Stimulated activated CD4-positive, alpha-beta T cell treated with anti-CD3 and anti-CD28 coated beads, Interleukin-12 subunit alpha, Interleukin-12 subunit beta, amount 100 ng/mL, for 4 hours (primary cell): Measurements from ENCODE around the gene CRYBG2.
A peak's percentile ranks its signal among the peaks of the same experiment; 100 is the strongest.
"Not testable (repeated sequence)": the region's sequence is repeated elsewhere in the genome, so short reads cannot be mapped to it uniquely, and the experiment has no call there.

Experiments used
- DNase-seq: peaks from one replicate; pipeline ENCODE4 v3.0.0-alpha.2; 2020

Gene CRYBG2

GRCh38 chr1:26292735-26293134, 61.2 kb downstream of the CRYBG2 start:
- DNase-seq, result not testable (repeated sequence)

DNA sequence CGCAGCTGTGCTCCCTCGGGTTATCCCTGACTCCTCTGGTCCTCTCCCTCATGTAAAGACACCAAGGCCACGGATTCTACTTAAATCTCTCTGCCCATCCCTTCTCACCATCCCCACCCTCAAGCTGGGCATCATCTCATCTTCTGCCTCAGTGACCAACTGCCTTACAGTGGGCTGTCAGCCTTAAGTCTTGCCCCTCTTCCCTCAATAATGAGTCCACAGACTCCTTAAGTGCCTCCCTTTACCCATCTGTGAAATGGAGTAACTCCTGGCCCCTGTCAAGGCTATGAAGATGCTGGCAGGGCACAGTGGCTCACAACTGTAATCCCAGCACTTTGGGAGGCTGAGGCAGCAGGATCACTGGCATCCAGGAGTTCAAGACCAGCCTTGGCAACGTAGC, 62.0 kb downstream of the CRYBG2 start:
- DNase-seq, result no peak

- DNase-seq, result no peak
Measured at GRCh38 chr1:26291433-26291832, 62.5 kb downstream of the CRYBG2 start.

DNA sequence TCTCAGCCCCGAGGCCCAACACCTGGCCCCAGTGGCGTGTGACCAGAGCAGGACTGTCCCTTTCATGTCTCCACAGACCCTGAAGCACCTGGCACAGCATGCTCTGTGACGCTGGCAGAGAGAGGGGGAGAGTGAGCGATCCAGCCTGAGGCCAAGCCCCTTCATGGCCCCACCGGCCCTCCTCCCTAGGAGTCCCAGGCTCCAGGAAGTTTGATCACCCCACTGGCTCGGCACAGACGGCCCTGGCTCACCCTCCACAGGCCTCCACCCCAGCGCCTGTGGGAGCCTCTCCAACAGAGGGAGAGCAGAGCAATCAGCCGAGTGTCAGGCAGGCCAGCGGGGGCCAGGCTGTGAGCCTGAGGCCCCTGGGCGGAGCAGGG, 63.1 kb downstream of the CRYBG2 start:
- DNase-seq, result no peak

DNA sequence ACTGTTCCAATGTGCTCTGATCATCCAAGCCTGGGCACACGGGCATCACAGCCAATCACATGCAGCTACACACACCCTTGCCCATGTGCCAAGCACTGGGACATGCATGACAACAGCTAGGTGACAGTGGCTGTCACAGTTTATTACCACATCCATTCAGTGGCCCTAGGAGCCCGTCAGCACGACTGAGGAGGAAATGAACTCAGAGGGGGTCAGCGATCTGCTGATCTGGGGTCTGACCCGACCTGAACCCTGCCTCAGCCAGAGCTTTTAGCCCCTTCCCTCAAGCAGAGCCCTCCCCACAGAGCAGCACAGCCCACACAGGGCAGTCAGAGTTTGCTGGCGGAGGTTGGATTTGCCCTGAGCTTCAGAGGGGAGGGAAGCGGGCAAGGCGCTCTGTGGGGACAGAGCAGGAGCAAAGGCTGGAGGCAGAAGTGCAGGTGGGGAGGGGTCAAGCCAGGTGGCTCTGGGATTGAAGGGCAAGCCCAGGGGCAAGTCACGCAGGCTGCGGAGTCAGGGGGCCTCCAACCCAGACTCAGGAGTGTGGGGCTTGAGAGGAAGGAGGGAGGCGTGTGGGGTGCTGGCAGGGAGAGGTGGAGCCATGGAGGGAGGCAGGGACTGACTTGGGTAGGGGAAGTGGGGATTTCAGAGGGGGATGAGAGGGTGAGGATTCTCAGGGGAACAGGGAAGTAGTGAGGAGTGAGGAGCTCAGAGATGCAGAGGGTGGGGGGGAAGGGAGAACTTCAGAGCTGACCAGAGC, 63.6 kb downstream of the CRYBG2 start:
- no peak for DNase-seq

DNA sequence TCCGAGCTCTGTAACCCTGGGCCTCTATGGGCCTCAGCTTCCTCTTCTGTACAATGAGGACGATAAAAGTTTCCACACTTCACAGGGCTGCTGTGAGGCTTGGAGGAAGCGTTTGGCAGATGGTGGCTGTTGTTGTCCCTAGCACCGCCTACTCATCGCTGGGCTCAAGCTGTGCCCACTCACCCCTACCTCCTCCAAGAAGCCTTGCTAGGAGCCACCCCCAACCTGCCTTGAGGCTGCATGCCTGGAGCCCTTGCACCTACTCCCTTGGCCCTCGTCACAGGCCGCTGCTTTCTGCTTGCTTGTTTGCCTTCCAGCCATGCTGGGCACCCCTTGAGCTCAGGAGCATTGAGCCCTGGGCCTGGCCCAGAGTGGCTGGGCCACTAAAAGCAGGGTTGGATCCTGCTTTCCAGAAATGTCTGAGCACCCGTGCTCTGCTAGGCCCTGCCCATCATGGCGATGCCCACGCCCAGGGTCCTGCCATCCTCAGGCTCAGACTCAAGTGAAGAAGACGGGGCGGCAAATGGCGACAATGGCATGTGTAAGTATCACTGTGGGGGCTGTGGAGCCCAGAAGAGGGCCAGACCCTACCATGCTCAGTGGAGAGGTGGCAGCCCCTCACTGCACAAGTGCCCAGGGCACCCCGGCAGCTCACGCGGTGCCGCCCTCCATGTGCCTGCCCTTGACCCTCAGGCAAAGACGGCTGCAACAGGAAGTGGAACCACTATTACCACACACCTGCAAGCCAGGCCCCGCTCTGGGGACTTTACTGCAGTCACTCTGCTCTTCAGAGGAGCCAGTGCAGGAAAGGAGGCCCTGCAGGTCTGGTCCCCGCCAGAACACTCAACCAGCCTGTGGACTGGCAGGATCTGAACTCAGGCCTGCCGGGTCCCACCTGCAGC, 64.5 kb downstream of the CRYBG2 start:
- DNase-seq, result no peak

- DNase-seq, result peak; percentile 61
Measured at GRCh38 chr1:26288311-26288941, 65.5 kb downstream of the CRYBG2 start.

- no peak for DNase-seq
Measured at GRCh38 chr1:26287811-26288210, 66.1 kb downstream of the CRYBG2 start.

DNA sequence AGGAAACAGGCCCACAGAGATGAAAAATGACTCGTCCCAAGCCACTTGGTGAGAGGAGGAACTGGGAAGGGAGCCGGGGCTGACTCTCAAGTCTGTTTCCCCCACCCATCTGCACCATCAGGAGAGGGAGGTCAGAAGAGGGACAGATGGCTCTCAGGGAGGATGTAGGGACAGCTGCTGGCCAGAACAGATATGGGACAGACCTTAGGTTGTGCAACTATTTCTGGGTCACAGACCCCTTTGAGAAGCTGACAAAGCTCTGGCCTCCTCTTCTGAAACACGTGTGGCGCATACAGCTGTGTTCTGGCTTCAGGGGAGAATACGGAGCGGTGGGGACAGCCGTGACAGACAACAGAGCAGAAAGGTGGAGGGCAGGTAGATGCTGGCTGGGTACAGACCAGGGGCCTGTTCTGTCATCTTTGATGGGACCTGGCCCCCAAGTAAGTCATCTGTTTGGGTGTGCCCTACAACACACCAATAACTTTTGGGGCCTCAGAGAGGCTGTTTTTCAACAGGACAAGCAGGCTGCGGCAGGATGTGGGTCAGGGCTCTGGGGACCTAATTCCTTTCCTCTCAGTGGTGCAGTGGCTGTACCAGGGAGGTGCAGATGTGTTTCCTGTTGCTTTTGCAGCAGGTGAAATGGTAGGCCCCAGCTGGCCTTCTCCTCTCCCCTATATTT, 66.8 kb downstream of the CRYBG2 start:
- no peak for DNase-seq

DNA sequence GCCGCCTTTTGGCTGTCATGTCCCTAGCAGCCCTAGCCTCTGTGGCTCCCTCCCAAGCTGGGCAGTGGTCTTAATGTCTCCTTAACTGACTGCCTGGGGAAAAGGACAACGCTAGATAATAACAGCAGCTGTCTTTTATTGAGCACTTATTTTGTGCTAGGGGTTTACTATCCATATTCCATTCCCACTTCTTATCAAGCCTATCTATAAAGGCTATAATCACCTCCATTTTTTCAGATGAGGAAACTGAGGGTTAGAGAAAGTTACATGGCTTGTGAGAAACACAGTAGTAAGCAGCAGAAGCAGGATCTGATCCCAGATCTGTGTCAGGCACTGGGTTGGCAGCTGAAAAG, 67.9 kb downstream of the CRYBG2 start:
- no peak for DNase-seq

- DNase-seq, result no peak
Measured at GRCh38 chr1:26285366-26286063, 68.4 kb downstream of the CRYBG2 start.

DNA sequence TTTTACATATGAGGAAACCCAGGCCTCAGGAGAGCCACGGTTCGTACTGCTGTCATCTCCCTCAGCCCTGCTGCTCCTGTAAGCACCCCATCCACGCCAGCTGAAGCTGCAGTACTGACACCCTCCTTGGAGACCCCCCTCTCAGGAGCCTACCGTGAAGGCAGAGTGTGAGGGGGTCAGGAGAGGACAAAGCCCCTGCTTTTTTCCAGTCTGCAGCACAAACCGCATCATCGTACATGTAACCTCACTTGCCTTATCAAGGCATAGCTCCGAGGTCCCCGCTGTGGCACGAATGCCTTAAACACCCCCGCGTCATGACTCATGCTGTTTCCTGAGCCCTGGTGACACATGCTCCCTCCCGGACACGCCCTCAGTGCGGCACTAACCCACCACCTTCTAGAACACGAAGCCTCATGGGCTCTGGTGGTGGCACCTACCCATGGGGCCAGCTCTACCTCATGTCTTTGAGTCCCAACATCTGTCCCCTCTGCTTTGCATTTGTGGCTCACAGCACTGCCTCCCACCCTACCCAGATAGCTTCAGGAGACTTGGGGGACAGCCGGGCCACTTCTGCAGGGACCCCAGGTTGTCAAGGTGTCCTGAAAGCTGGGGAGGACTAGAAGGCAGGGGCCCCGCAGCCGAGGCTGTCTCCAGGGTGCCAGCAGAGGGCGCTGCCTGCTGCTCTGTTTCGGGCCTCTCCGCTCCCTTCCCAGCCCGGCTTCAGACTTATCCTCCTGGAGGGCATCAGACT, 69.2 kb downstream of the CRYBG2 start:
- peak; percentile 93 for DNase-seq

- no peak for DNase-seq
Measured at GRCh38 chr1:26283871-26284596, 69.9 kb downstream of the CRYBG2 start.

DNA sequence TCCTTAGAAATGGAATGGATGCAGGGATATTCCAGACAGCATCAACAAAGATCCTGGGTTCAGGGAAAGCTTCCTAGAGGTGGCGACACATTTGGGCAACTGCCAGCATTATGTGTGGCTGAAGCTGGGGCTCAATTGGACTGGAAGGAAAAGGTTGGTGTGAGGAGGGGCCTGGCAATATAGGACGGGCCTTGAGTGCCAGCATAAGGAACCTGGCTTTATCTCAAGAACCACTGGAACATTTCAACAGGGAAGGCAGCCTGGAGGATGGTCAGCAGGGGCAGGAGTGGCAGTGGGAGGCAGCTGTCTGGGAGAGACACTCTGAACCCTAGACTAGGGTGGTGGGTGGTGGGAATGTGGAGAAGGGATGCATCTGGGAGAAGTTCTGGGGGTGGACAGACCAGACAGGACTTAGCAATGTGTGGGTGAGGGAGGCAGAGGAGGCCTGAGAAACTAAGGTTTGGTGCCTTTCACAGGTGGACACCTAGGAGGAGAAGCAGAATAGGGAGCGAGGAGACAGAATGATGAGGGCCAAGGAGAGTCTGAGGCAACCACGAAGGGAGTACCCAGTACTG, 70.6 kb downstream of the CRYBG2 start:
- no peak for DNase-seq

- no peak for DNase-seq
Measured at GRCh38 chr1:26282401-26282918, 71.5 kb downstream of the CRYBG2 start.

DNA sequence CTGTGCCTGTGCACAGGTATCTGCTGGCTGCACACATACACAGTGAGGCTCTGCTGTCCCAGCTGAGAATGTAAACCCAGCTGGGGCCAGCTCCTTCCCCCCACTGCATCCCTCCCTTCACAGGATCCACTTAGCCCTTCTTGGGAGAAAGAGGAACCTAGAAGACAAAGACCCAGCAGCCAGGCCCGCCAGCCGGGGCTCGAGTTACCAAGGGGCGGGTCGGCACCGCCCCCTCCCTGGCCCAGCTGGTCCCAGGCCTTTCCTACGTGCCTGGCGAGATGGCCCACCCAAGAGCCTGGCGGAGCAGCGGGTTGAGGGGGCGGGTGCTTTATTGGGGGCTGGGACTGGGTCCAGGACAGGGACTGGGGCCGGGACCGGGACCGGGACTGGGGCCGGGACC, 72.0 kb downstream of the CRYBG2 start:
- no peak for DNase-seq

DNA sequence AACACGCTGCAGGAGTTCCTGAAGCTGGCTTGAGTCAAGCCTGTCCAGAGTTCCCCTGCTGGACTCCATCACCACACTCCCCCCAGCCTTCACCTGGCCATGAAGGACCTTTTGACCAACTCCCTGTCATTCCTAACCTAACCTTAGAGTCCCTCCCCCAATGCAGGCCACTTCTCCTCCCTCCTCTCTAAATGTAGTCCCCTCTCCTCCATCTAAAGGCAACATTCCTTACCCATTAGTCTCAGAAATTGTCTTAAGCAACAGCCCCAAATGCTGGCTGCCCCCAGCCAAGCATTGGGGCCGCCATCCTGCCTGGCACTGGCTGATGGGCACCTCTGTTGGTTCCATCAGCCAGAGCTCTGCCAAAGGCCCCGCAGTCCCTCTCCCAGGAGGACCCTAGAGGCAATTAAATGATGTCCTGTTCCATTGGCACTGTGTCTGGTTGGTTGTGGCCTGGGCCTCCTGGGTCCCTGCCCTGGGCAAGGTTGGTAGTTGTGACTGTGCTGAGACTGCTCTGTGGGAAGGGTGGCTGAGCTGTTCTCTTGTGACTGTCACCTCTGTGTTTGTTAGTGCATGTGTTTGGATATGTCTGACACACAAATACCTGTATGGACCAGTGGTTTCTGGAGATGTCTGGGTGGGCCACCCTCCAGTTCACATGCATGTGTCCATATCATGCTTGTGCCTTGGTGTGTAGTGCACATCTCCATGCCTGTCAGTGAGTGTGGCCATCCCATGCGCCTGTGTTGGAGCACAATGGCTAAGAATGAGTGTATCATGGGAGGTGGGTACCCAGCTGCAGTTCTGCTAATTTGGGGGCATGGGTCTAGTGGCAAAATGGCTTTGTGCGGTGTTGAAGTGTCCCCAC, 72.6 kb downstream of the CRYBG2 start:
- no peak for DNase-seq

DNA sequence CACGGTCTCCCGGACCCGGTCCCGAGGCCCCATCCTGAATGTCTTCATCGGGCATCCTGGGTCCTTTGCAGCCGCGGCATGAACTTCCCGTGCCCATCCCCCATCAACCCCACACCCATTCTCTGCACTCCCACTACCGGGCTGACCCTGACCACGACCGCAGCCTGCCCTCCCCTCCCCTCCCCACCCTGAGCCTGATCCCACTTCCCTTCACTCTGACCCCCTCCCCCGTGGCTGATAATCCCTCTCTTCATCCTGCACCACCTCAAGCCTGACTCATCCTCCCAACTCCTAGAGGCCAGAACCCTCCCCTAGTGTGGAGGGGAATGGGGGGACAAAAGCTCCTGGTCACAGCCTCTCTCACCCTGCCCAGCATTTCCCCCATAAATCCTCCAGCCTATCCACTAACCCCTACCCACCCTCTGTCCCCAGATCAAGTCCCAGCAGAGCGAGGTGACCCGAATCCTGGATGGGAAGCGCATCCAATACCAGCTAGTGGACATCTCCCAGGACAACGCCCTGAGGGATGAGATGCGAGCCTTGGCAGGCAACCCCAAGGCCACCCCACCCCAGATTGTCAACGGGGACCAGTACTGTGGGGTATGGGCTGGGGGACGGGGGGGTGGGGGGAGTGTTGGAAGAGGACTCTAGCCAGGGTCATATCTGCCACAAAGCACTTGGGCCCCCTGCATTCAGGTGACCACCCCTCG, 73.4 kb downstream of the CRYBG2 start:
- DNase-seq, result no peak
